ENCODE results near the gene MKNK2. TPM values are rescaled to one million over a fixed set of nuclear protein-coding genes. Genes with fewer than 3 reads are reported as not detected.

Gene MKNK2
- total and polyA plus RNA-seq, 4 donors: 107 to 333 (median 160) TPM

DNA sequence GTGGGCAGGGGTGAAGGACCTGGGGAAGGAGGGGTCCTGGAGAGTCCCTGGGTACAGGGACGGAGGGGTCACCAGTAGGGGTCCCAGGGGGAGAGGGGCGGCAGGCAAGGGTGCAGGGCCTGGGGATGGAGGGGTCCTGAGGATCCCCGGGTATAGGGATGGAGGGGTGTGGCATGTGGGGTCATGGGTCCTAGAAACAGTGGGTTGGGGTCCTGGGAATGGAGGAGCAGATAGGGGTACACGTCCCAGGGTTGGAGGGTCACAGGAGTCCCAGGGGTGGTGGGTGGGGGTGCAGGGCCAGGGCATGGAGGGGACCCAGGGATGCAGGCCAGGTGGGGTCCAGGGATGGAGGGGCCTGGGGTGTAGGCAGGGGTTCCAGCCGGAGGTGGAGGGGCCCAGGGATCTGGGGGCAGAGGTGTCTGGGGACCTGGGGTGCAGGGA lies 36.9 kb downstream of the MKNK2 start:
- ATAC-seq (ENCODE audit: insufficient read depth, low FRiP score) (no peak), DNase-seq (no peak)
- TF ChIP-seq, protein P1, sequence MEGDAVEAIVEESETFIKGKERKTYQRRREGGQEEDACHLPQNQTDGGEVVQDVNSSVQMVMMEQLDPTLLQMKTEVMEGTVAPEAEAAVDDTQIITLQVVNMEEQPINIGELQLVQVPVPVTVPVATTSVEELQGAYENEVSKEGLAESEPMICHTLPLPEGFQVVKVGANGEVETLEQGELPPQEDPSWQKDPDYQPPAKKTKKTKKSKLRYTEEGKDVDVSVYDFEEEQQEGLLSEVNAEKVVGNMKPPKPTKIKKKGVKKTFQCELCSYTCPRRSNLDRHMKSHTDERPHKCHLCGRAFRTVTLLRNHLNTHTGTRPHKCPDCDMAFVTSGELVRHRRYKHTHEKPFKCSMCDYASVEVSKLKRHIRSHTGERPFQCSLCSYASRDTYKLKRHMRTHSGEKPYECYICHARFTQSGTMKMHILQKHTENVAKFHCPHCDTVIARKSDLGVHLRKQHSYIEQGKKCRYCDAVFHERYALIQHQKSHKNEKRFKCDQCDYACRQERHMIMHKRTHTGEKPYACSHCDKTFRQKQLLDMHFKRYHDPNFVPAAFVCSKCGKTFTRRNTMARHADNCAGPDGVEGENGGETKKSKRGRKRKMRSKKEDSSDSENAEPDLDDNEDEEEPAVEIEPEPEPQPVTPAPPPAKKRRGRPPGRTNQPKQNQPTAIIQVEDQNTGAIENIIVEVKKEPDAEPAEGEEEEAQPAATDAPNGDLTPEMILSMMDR (IDR thresholded peaks at IDR 0.05; ENCODE audit: control extremely low read depth, extremely low read depth): no peak
- Histone ChIP-seq H3K27me3 (ENCODE audit: control insufficient read depth in 3 of 3, insufficient read depth in 3 of 3, low read length in 2 of 3) (no peaks in the 10 kb centered on the region), H3K4me3 (no peak overlapping the region), H3K9ac (ENCODE audit: insufficient read depth in 1 of 2, low read length in 2 of 2) (no peak overlapping the region), H3K9me3 (ENCODE audit: control insufficient read depth in 4 of 4, insufficient read depth in 3 of 4, low read length in 3 of 4) (no peaks in the 10 kb centered on the region), H3K36me3 (ENCODE audit: control insufficient read depth in 4 of 4, insufficient read depth in 4 of 4, low read length in 4 of 4) (peaks cover 0 to 2% (median 0%) of the 10 kb centered on the region in 4 donors), H3K4me1 (ENCODE audit: control insufficient read depth in 5 of 5, insufficient read depth in 5 of 5, low read length in 5 of 5) (peaks cover 0 to 7% (median 0%) of the 10 kb centered on the region in 5 donors), H3K27ac (ENCODE audit: low read depth in 1 of 2, low read length in 1 of 2) (no peak overlapping the region)
- 81 to 88% methylated on average over 5 of the region's 5 CpGs for WGBS, 2 donors

DNA sequence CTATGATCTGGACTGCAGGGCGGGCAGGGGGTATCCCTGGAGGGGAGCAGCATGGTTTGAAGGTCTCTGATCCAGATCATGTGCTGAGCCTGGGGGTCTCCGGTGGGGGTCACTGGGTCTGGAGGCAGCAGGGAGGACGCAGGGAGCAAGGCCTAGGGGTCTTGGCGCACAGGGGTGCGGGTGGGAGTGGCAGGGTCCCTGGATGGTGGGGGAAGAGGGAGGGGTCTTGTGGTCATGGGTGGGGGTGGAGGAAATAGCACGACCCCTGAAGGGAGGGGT lies 37.4 kb downstream of the MKNK2 start:
- 92 to 96% methylated on average over 6 of the region's 6 CpGs for whole genome bisulfite sequencing, 2 donors
- no peak for DNase-seq
- ATAC-seq (ENCODE audit: insufficient read depth, low FRiP score): no peak

DNA sequence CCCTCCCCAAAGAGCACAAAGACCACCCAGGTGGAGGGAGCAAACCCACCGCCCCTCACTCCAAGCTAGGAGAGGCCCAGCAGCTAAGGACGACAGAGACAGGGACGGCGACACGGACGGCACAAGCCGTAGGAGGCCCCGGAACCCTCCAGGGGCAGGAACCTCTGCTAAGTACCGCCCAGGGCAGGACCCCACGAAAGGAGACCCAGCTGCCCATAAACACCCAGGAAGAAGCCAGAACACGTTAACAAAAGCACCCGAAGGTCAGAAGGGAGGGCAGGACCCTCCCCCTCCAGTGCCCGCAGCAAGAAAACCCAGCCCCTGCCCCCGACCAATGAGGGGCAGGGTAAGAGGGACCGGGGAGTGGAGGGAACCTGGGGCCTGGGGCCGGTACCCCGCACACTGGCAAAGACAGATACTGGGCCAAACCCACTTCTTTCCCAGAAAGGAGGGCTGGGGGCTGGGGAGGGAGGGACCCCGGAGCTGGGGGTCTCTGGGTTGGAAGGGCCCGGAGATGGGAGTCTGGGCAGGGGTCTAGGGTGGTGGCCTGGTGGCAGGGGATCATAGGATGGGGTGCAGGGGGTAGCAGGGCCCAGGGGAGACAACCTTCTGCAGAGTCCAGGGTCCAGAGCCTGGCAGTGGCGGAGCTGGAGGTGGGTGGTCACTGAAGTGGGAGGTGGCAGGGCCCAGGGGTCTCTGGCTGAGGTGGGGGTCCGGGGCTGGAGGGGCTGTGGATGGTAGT lies 37.9 kb downstream of the MKNK2 start:
- no peak overlapping the region for H3K4me3 ChIP-seq
- ATAC-seq (ENCODE audit: insufficient read depth, low FRiP score): no peak
- DNase-seq: no peak
- no peak overlapping the region for H3K27ac ChIP-seq (ENCODE audit: low read depth in 1 of 2, low read length in 1 of 2)
- no peaks in the 10 kb centered on the region for H3K27me3 ChIP-seq (ENCODE audit: control insufficient read depth in 3 of 3, insufficient read depth in 3 of 3, low read length in 2 of 3)
- H3K9ac ChIP-seq (ENCODE audit: insufficient read depth in 1 of 2, low read length in 2 of 2): no peak overlapping the region
- TF ChIP-seq, protein P1 (IDR thresholded peaks at IDR 0.05; ENCODE audit: control extremely low read depth, extremely low read depth): no peak
- 92 to 95% methylated on average over 21 of the region's 21 CpGs for WGBS, 2 donors
- H3K36me3 ChIP-seq (ENCODE audit: control insufficient read depth in 4 of 4, insufficient read depth in 4 of 4, low read length in 4 of 4): peaks cover 0 to 2% (median under 1%) of the 10 kb centered on the region in 4 donors
- no peaks in the 10 kb centered on the region for H3K9me3 ChIP-seq (ENCODE audit: control insufficient read depth in 4 of 4, insufficient read depth in 3 of 4, low read length in 3 of 4)
- H3K4me1 ChIP-seq (ENCODE audit: control insufficient read depth in 5 of 5, insufficient read depth in 5 of 5, low read length in 5 of 5): peaks cover 0 to 7% (median 0%) of the 10 kb centered on the region in 5 donors

More for the DNA sequence above, 37.4 kb downstream of the MKNK2 start:
- Histone ChIP-seq H3K4me1 (ENCODE audit: control insufficient read depth in 5 of 5, insufficient read depth in 5 of 5, low read length in 5 of 5) (peaks cover 0 to 7% (median 0%) of the 10 kb centered on the region in 5 donors), H3K4me3 (no peak overlapping the region), H3K27ac (ENCODE audit: low read depth in 1 of 2, low read length in 1 of 2) (no peak overlapping the region), H3K27me3 (ENCODE audit: control insufficient read depth in 3 of 3, insufficient read depth in 3 of 3, low read length in 2 of 3) (no peaks in the 10 kb centered on the region), H3K36me3 (ENCODE audit: control insufficient read depth in 4 of 4, insufficient read depth in 4 of 4, low read length in 4 of 4) (peaks cover 0 to 2% (median under 1%) of the 10 kb centered on the region in 4 donors), H3K9ac (ENCODE audit: insufficient read depth in 1 of 2, low read length in 2 of 2) (no peak overlapping the region), H3K9me3 (ENCODE audit: control insufficient read depth in 4 of 4, insufficient read depth in 3 of 4, low read length in 3 of 4) (no peaks in the 10 kb centered on the region)
- TF ChIP-seq, protein P1 (IDR thresholded peaks at IDR 0.05; ENCODE audit: control extremely low read depth, extremely low read depth): no peak
